Effector memory CD4-positive, alpha-beta T cell (primary cell): ENCODE measurements around the gene AAK1.
"Not testable (repeated sequence)": the region's sequence is repeated elsewhere in the genome, so short reads cannot be mapped to it uniquely, and the experiment has no call there.

Source experiments
- DNase-seq, 3 donors: peaks; one replicate each; pipeline ENCODE4 v3.0.0-alpha.2; 2020
- H3K27ac ChIP-seq: 2 replicates; pipeline ENCODE4 v1.7.0; 2013; ENCODE audit warnings: mild to moderate bottlenecking, low read length, moderate library complexity; ENCODE audit not compliant: insufficient read depth, poor library complexity, severe bottlenecking
- H3K27me3 ChIP-seq: replicated peaks from 2 replicates; pipeline ENCODE4 v1.7.0; 2013; ENCODE audit warnings: mild to moderate bottlenecking, low read length; ENCODE audit not compliant: insufficient read depth, control insufficient read depth, poor library complexity, severe bottlenecking
- H3K36me3 ChIP-seq: 2 replicates; pipeline ENCODE4 v1.7.0; 2013; ENCODE audit warnings: mild to moderate bottlenecking, low read length, moderate library complexity; ENCODE audit not compliant: control insufficient read depth, insufficient read depth
- H3K4me1 ChIP-seq: 2 replicates; pipeline ENCODE4 v1.7.0; 2013; ENCODE audit warnings: low read length, mild to moderate bottlenecking; ENCODE audit not compliant: control insufficient read depth, insufficient read depth, poor library complexity, severe bottlenecking
- H3K4me3 ChIP-seq: 2 replicates; pipeline ENCODE4 v1.7.0; 2013; ENCODE audit warnings: low read length, low read depth, mild to moderate bottlenecking; ENCODE audit not compliant: insufficient read depth, poor library complexity, severe bottlenecking
- H3K9me3 ChIP-seq: 2 replicates; pipeline ENCODE4 v1.7.0; 2013; ENCODE audit warnings: mild to moderate bottlenecking, low read length, moderate library complexity; ENCODE audit not compliant: control insufficient read depth

AAK1 gene

GRCh38 chr2:69580486-69580885 lies 63.1 kb downstream of the AAK1 start:
- H3K4me1 ChIP-seq, result peaks cover 37% of the 10 kb centered on the region
- peak overlapping the region; percentile 10 for H3K27ac ChIP-seq
- no peak for DNase-seq

GRCh38 chr2:69579536-69579935 lies 64.0 kb downstream of the AAK1 start:
- Histone ChIP-seq H3K36me3 (no peaks in the 10 kb centered on the region), H3K4me1 (peaks cover 27% of the 10 kb centered on the region), H3K4me3 (no peak overlapping the region), H3K9me3 (no peaks in the 10 kb centered on the region), H3K27ac (no peak overlapping the region), H3K27me3 (no peaks in the 10 kb centered on the region)
- DNase-seq, result no peak

More at GRCh38 chr2:69580486-69580885, 63.1 kb downstream of the AAK1 start:
- H3K4me3 ChIP-seq, result no peak overlapping the region
- H3K36me3 ChIP-seq, result no peaks in the 10 kb centered on the region
- H3K27me3 ChIP-seq, result no peaks in the 10 kb centered on the region
- H3K9me3 ChIP-seq, result no peaks in the 10 kb centered on the region

- no peak overlapping the region for H3K4me3 ChIP-seq
- no peak for DNase-seq
- H3K9me3 ChIP-seq, result no peaks in the 10 kb centered on the region
- H3K4me1 ChIP-seq, result peaks cover 13% of the 10 kb centered on the region
- H3K27me3 ChIP-seq, result no peaks in the 10 kb centered on the region
- H3K27ac ChIP-seq, result no peak overlapping the region
- H3K36me3 ChIP-seq, result no peaks in the 10 kb centered on the region
Observed at GRCh38 chr2:69578198-69578540, 65.4 kb downstream of the AAK1 start.

- no peak for DNase-seq
- Histone ChIP-seq H3K27me3 (no peaks in the 10 kb centered on the region), H3K36me3 (no peaks in the 10 kb centered on the region), H3K4me3 (no peak overlapping the region), H3K9me3 (no peaks in the 10 kb centered on the region), H3K4me1 (peaks cover 17% of the 10 kb centered on the region), H3K27ac (no peak overlapping the region)
Observed at GRCh38 chr2:69577467-69578197, 65.9 kb downstream of the AAK1 start.

GRCh38 chr2:69576880-69577279 lies 66.7 kb downstream of the AAK1 start:
- H3K4me1 ChIP-seq, result peaks cover 20% of the 10 kb centered on the region
- no peak overlapping the region for H3K4me3 ChIP-seq
- no peak for DNase-seq
- no peaks in the 10 kb centered on the region for H3K9me3 ChIP-seq
- no peak overlapping the region for H3K27ac ChIP-seq
- H3K36me3 ChIP-seq, result no peaks in the 10 kb centered on the region
- H3K27me3 ChIP-seq, result no peaks in the 10 kb centered on the region

- no peaks in the 10 kb centered on the region for H3K9me3 ChIP-seq
- no peaks in the 10 kb centered on the region for H3K27me3 ChIP-seq
- DNase-seq, result no peak
- peaks cover 30% of the 10 kb centered on the region for H3K4me1 ChIP-seq
- H3K4me3 ChIP-seq, result no peak overlapping the region
- H3K36me3 ChIP-seq, result no peaks in the 10 kb centered on the region
- H3K27ac ChIP-seq, result no peak overlapping the region
Observed at GRCh38 chr2:69575926-69576325, 67.6 kb downstream of the AAK1 start.

GRCh38 chr2:69575371-69575770 lies 68.2 kb downstream of the AAK1 start:
- peaks cover 31% of the 10 kb centered on the region for H3K4me1 ChIP-seq
- H3K9me3 ChIP-seq, H3K27me3 ChIP-seq, H3K4me3 ChIP-seq, H3K36me3 ChIP-seq, DNase-seq, H3K27ac ChIP-seq: not testable (repeated sequence)

GRCh38 chr2:69572641-69573040 lies 70.9 kb downstream of the AAK1 start:
- Histone ChIP-seq H3K36me3 (no peaks in the 10 kb centered on the region), H3K4me3 (no peak overlapping the region), H3K27me3 (no peaks in the 10 kb centered on the region), H3K9me3 (no peaks in the 10 kb centered on the region), H3K27ac (no peak overlapping the region), H3K4me1 (peaks cover 30% of the 10 kb centered on the region)
- DNase-seq, result no peak

- H3K4me1 ChIP-seq, result peaks cover 29% of the 10 kb centered on the region
- no peak for DNase-seq
- no peaks in the 10 kb centered on the region for H3K9me3 ChIP-seq
- H3K27ac ChIP-seq, result peak overlapping the region; percentile 36
- no peak overlapping the region for H3K4me3 ChIP-seq
- H3K36me3 ChIP-seq, result no peaks in the 10 kb centered on the region
- no peaks in the 10 kb centered on the region for H3K27me3 ChIP-seq
Observed at GRCh38 chr2:69571189-69571588, 72.3 kb downstream of the AAK1 start.

GRCh38 chr2:69570474-69570873 lies 73.1 kb downstream of the AAK1 start:
- H3K4me1 ChIP-seq, result peaks cover 34% of the 10 kb centered on the region
- no peaks in the 10 kb centered on the region for H3K9me3 ChIP-seq
- no peak overlapping the region for H3K4me3 ChIP-seq
- H3K27ac ChIP-seq, result peak overlapping the region; percentile 36
- no peak for DNase-seq
- H3K36me3 ChIP-seq, result no peaks in the 10 kb centered on the region
- H3K27me3 ChIP-seq, result no peaks in the 10 kb centered on the region
